Progenitor cell of endocrine pancreas (in vitro differentiated cells): ENCODE results near the gene CHTF18. TPM values are rescaled to one million over a fixed set of nuclear protein-coding genes. Genes with fewer than 3 reads are reported as not detected.

ENCODE experiments used
- DNase-seq: peaks from one replicate; pipeline ENCODE4 v3.0.0; 2021; ENCODE audit warnings: low spot score; ENCODE audit not compliant: unreplicated experiment
- H3K27ac Mint-ChIP-seq: 2 replicates; pipeline ENCODE4 v1.8.0; 2021; ENCODE audit warnings: mild to moderate bottlenecking, moderate library complexity, mixed read lengths
- H3K27me3 Mint-ChIP-seq: 2 replicates; pipeline ENCODE4 v1.8.0; 2021; ENCODE audit warnings: mixed read lengths
- H3K36me3 Mint-ChIP-seq: 2 replicates; pipeline ENCODE4 v1.8.0; 2022; ENCODE audit warnings: mixed read lengths; ENCODE audit not compliant: insufficient read depth
- H3K4me1 Mint-ChIP-seq: 2 replicates; pipeline ENCODE4 v1.8.0; 2021; ENCODE audit warnings: low read depth, mixed read lengths
- H3K4me3 Mint-ChIP-seq: 2 replicates; pipeline ENCODE4 v1.8.0; 2021; ENCODE audit warnings: low read depth, mild to moderate bottlenecking, moderate library complexity, mixed read lengths
- H3K9me3 Mint-ChIP-seq: 2 replicates; pipeline ENCODE4 v1.8.0; 2021; ENCODE audit warnings: low read depth, mixed read lengths
- CTCF ChIP-seq: fragments of 200-600 bp; sonication (generic); IDR thresholded peaks from one replicate; pipeline ENCODE4 v1.5.0; 2021; ENCODE audit warnings: antibody characterized with exemption, mild to moderate bottlenecking; ENCODE audit not compliant: unreplicated experiment
- total RNA-seq: library from RNA; stranded (reverse); gene quantifications from 2 replicates; pipeline ENCODE4 v1.2.1, GENCODE V29; 2021

The CHTF18 gene
- total RNA-seq, 1 donor from 2014 or later: 99.3 TPM

- Mint-ChIP-seq H3K9me3 (peaks cover 4% of the 10 kb centered on the region), H3K27me3 (peaks cover 34% of the 10 kb centered on the region), H3K27ac (no peak overlapping the region), H3K36me3 (no peaks in the 10 kb centered on the region), H3K4me1 (peaks cover 13% of the 10 kb centered on the region), H3K4me3 (no peak overlapping the region)
- TF ChIP-seq CTCF: no peak
- no peak for DNase-seq
Measured at GRCh38 chr16:754656-755055, 33.8 kb upstream of the CHTF18 start.

- Mint-ChIP-seq H3K9me3 (peaks cover 4% of the 10 kb centered on the region), H3K4me3 (no peak overlapping the region), H3K36me3 (no peaks in the 10 kb centered on the region), H3K27me3 (peaks cover 25% of the 10 kb centered on the region), H3K27ac (no peak overlapping the region), H3K4me1 (peaks cover 12% of the 10 kb centered on the region)
- no peak for TF ChIP-seq CTCF
- no peak for DNase-seq
Measured at GRCh38 chr16:756428-756827, 32.0 kb upstream of the CHTF18 start.

- Mint-ChIP-seq H3K27me3 (peaks cover 13% of the 10 kb centered on the region), H3K36me3 (no peaks in the 10 kb centered on the region), H3K9me3 (peaks cover 4% of the 10 kb centered on the region), H3K4me3 (no peak overlapping the region), H3K4me1 (peaks cover 3% of the 10 kb centered on the region), H3K27ac (peak overlapping the region; percentile 53)
- DNase-seq: no peak
- no peak for TF ChIP-seq CTCF
Measured at GRCh38 chr16:759110-759910, 29.1 kb upstream of the CHTF18 start.

GRCh38 chr16:760065-760464 lies 28.4 kb upstream of the CHTF18 start:
- Mint-ChIP-seq H3K4me1 (peaks cover 3% of the 10 kb centered on the region), H3K36me3 (no peaks in the 10 kb centered on the region), H3K27me3 (peaks cover 13% of the 10 kb centered on the region), H3K4me3 (no peak overlapping the region), H3K27ac (no peak overlapping the region), H3K9me3 (peaks cover 4% of the 10 kb centered on the region)
- no peak for TF ChIP-seq CTCF
- DNase-seq: no peak

- H3K4me3 Mint-ChIP-seq: no peak within 1 kb of the TSS
- TF ChIP-seq CTCF: no peak
- peaks cover 3% of the 10 kb centered on the region for H3K4me1 Mint-ChIP-seq
- peak within 1 kb of the TSS; percentile 53 for H3K27ac Mint-ChIP-seq
- no peak for DNase-seq
- H3K36me3 Mint-ChIP-seq: no peaks in the 10 kb centered on the region
- H3K27me3 Mint-ChIP-seq: peaks cover 13% of the 10 kb centered on the region
- peaks cover 4% of the 10 kb centered on the region for H3K9me3 Mint-ChIP-seq
Measured at GRCh38 chr16:760545-761343, 27.7 kb upstream of the CHTF18 start, which contains the start of gene MSLN. Gene MSLN (plus strand): TSS chr16:760734. CDS start chr16:762681, 1,947 bp downstream.
